Heart left ventricle (tissue), 16 donors: ENCODE data around the gene EIF4B. TPM values are rescaled to one million over a fixed set of nuclear protein-coding genes. Genes with fewer than 3 reads are reported as not detected.

ENCODE experiments used
- ATAC-seq, 4 donors: fragments of 200-7000 bp; cut with Tn5 transposase; one replicate each; pipeline ENCODE4 v1.9.1; 2020 to 2022; ENCODE audit warnings: moderate library complexity in 4 of 4, mild to moderate bottlenecking in 3 of 4, moderate number of reproducible peaks in 1 of 4
- DNase-seq, 5 donors: peaks; one replicate each; pipeline ENCODE4 v3.0.0-alpha.2; 2020
- H3K27ac ChIP-seq, 12 donors: fragments of 200-600 bp; sonication (generic) in 4 of 12; one replicate each; pipeline versions ENCODE4 v1.5.0 to v1.8.0; 2016 to 2022; ENCODE audit warnings: mild to moderate bottlenecking in 2 of 12
- H3K27me3 ChIP-seq, 9 donors: fragments of 200-600 bp; sonication (generic) in 2 of 9; one replicate each; pipeline versions ENCODE4 v1.5.1 to v1.8.0; 2016 to 2022; ENCODE audit warnings: mild to moderate bottlenecking in 3 of 9
- H3K36me3 ChIP-seq, 9 donors: fragments of 200-600 bp; sonication (generic) in 2 of 9; one replicate each; pipeline versions ENCODE4 v1.5.0 to v1.8.0; 2018 to 2022; ENCODE audit warnings: mild to moderate bottlenecking in 2 of 9
- H3K4me1 ChIP-seq, 12 donors: fragments of 200-600 bp; sonication (generic) in 4 of 12; one replicate each; pipeline versions ENCODE4 v1.5.0 to v1.8.0; 2016 to 2022; ENCODE audit warnings: mild to moderate bottlenecking in 3 of 12
- H3K4me3 ChIP-seq, 12 donors: fragments of 200-600 bp; sonication (generic) in 4 of 12; one replicate each; pipeline versions ENCODE4 v1.5.0 to v1.8.0; 2017 to 2022; ENCODE audit warnings: mild to moderate bottlenecking in 9 of 12, moderate library complexity in 4 of 12
- H3K9me3 ChIP-seq, 12 donors: fragments of 200-600 bp; sonication (generic) in 4 of 12; one replicate each; pipeline versions ENCODE4 v1.5.0 to v1.8.0; 2016 to 2022; ENCODE audit warnings: mild to moderate bottlenecking in 1 of 12
- CTCF ChIP-seq, 12 donors: fragments of 200-600 bp; sonication (generic) in 4 of 12; IDR thresholded peaks; one replicate each; pipeline versions ENCODE4 v1.5.0 to v1.8.0; 2018 to 2022; ENCODE audit warnings: antibody characterized with exemption in 12 of 12, mild to moderate bottlenecking in 5 of 12
- POLR2A ChIP-seq, 2 donors: fragments of 450-650 bp; IDR thresholded peaks; one replicate each; pipeline ENCODE4 v1.6.1; 2017; ENCODE audit warnings: antibody characterized with exemption in 2 of 2, mild to moderate bottlenecking in 2 of 2, moderate library complexity in 2 of 2
- WGBS, 4 donors: extraction: QIAGEN DNeasy Blood & Tissue Kit in 2 of 4; methylation state at CpG; one replicate each; pipeline versions ENCODE4 v1.1.5 to v1.1.7; 2013 to 2018; 5-methylcytosine and 5-hydroxymethylcytosine counted together
- intact Hi-C, 10 donors: fragments of 100-400 bp; cut with DNase I; formaldehyde crosslinking; loops; one replicate each; pipeline versions ENCODE4 v1.11.1 to v1.14.2; 2022
- polyA plus RNA-seq, 2 donors: library from polyadenylated mRNA; stranded (reverse); fragments of 200-250 nt; gene quantifications; one replicate each; pipeline ENCODE4 v1.2.3, GENCODE V29; 2013
- total RNA-seq, 9 donors: library from RNA; depleted of rRNA in 2 of 9; stranded (reverse); fragments of >200 nt in 2 of 9; fragmentation: NEBNext Ultra II Directional in 3 of 9; extraction: Animal tissue kit (Norgen Biotek cat#: 25700) in 3 of 9; gene quantifications; one replicate each; pipeline versions ENCODE4 v1.1.0 to v1.2.4, GENCODE V29; 2016 to 2023
- donor health status: ischemic (EF 13 %, LVEDD 7.1; RV severe dilation, severe dysfunction).
- donor health status: healthy with polysubstance abuse.
- donor health status: DM: no; HTN: yes; CAD: no.
- donor health status: DM: no; HTN: no; CAD: no.
- donor health status: ischemic (EF 25% LVEDD 6.9; RV normal size, moderate dysfunction).
- donor health status: ischemic (EF 25% LVEDD 5.7; RV mildly dilated, moderate dysfunction).
- donor health status: healthy.
- donor health status: DM: yes; HTN: yes; CAD: no.
- donor health status: ischemic (EF 35%, LVEDD 5.7; RV mildly dilated, moderate dysfunction).
- donor health status: nonischemic (EF 11% LVEDD 7.7; RV severe dilation, severe dysfunction).
- donor health status: DM: yes; HTN: yes; CAD: no.
- donor health status: PGD.
- donor health status: ischemic (EF 29% LVEDD 5.4; RV normal size, mild dysfunction).
- donor health status: nonischemic (EF 23%, LVEDD 6.1; RV moderate dilation, normal function).

The EIF4B gene
- total and polyA plus RNA-seq, 11 donors, result 52.0 to 481 (median 342) TPM

GRCh38 chr12:53082637-53083175 lies 76.5 kb downstream of the EIF4B start:
- intact Hi-C loops, result no loop called here
- WGBS, 4 donors, result 57 to 70% (median 64%) methylated on average over 2 of the region's 2 CpGs
- Histone ChIP-seq H3K4me1 (peaks cover 0 to 23% (median 16%) of the 10 kb centered on the region in 12 donors), H3K27ac (no peak overlapping the region), H3K4me3 (no peak overlapping the region), H3K36me3 (peaks cover 0 to under 1% (median 0%) of the 10 kb centered on the region in 9 donors), H3K9me3 (peaks cover 0 to 6% (median 0%) of the 10 kb centered on the region in 12 donors), H3K27me3 (no peaks in the 10 kb centered on the region)
- ATAC-seq (no peak), DNase-seq (no peak)
- no peak for TF ChIP-seq POLR2A (IDR thresholded peaks at IDR 0.05)
- TF ChIP-seq CTCF (IDR thresholded peaks at IDR 0.05), result no peak

- intact Hi-C loops, result no loop called here
- no peak overlapping the region for H3K27ac ChIP-seq
- peaks cover 0 to 6% (median 0%) of the 10 kb centered on the region in 12 donors for H3K9me3 ChIP-seq
- H3K4me3 ChIP-seq, result no peak overlapping the region
- no peaks in the 10 kb centered on the region for H3K36me3 ChIP-seq
- 83 to 89% (median 87%) methylated on average over 3 of the region's 3 CpGs for WGBS, 4 donors
- no peaks in the 10 kb centered on the region for H3K27me3 ChIP-seq
- no peak for DNase-seq
- TF ChIP-seq CTCF (IDR thresholded peaks at IDR 0.05) (no peak), POLR2A (IDR thresholded peaks at IDR 0.05) (no peak)
- no peak for ATAC-seq
- no peaks in the 10 kb centered on the region for H3K4me1 ChIP-seq
Measured at GRCh38 chr12:53086361-53086760, 80.1 kb downstream of the EIF4B start.

- WGBS, 4 donors, result 95 to 97% (median 96%) methylated on average over 6 of the region's 6 CpGs
- TF ChIP-seq CTCF (IDR thresholded peaks at IDR 0.05) (no peak), POLR2A (IDR thresholded peaks at IDR 0.05) (no peak)
- Histone ChIP-seq H3K36me3 (no peaks in the 10 kb centered on the region), H3K4me1 (peaks cover 0 to 5% (median 0%) of the 10 kb centered on the region in 12 donors), H3K4me3 (no peak overlapping the region), H3K9me3 (peaks cover 0 to under 1% (median 0%) of the 10 kb centered on the region in 12 donors), H3K27ac (no peak overlapping the region), H3K27me3 (no peaks in the 10 kb centered on the region)
- ATAC-seq (no peak), DNase-seq (no peak)
- intact Hi-C loops, result no loop called here
Measured at GRCh38 chr12:53090105-53090504, 83.8 kb downstream of the EIF4B start.

GRCh38 chr12:53090554-53090953 lies 84.3 kb downstream of the EIF4B start:
- Histone ChIP-seq H3K4me3 (no peak overlapping the region), H3K4me1 (peaks cover 0 to 5% (median 0%) of the 10 kb centered on the region in 12 donors), H3K36me3 (no peaks in the 10 kb centered on the region), H3K9me3 (no peaks in the 10 kb centered on the region), H3K27me3 (no peaks in the 10 kb centered on the region), H3K27ac (no peak overlapping the region)
- WGBS, 4 donors, result 66 to 85% (median 73%) methylated on average over 2 of the region's 2 CpGs
- TF ChIP-seq POLR2A (IDR thresholded peaks at IDR 0.05) (no peak), CTCF (IDR thresholded peaks at IDR 0.05) (no peak)
- DNase-seq, result no peak
- intact Hi-C loops, result no loop called here
- ATAC-seq, result no peak
